M059J (cell line): ENCODE data around the gene KRT80. TPM values are rescaled to one million over a fixed set of nuclear protein-coding genes. Genes with fewer than 3 reads are reported as not detected.

Source experiments
- DNase-seq: peaks from one replicate; pipeline ENCODE4 v3.0.0-alpha.2; 2012; ENCODE audit warnings: low read depth
- total RNA-seq: library from RNA; depleted of rRNA; stranded (reverse); fragments of >200 nt; shearing (Covaris generic); gene quantifications from 2 replicates; pipeline ENCODE4 v1.2.3, GENCODE V29; 2014; rRNA removed

Gene KRT80
- total RNA-seq, 1 experiment from 2014 or later: 52.7 TPM

- no peak for DNase-seq
Measured at GRCh38 chr12:52139147-52139546, 52.7 kb downstream of the KRT80 start.

GRCh38 chr12:52137746-52138145 lies 54.1 kb downstream of the KRT80 start:
- no peak for DNase-seq

- no peak for DNase-seq
Measured at GRCh38 chr12:52132754-52133161, 59.1 kb downstream of the KRT80 start.

GRCh38 chr12:52130711-52131110 lies 61.1 kb downstream of the KRT80 start:
- DNase-seq: no peak

GRCh38 chr12:52127683-52128450 lies 63.9 kb downstream of the KRT80 start:
- DNase-seq: no peak

GRCh38 chr12:52126605-52127578 lies 64.9 kb downstream of the KRT80 start:
- DNase-seq: no peak

- no peak for DNase-seq
Measured at GRCh38 chr12:52126050-52126604, 65.7 kb downstream of the KRT80 start.

GRCh38 chr12:52125476-52125900 lies 66.3 kb downstream of the KRT80 start:
- no peak for DNase-seq

- DNase-seq: no peak
Measured at GRCh38 chr12:52123487-52124186, 68.2 kb downstream of the KRT80 start.

GRCh38 chr12:52122904-52123303 lies 68.9 kb downstream of the KRT80 start:
- no peak for DNase-seq

GRCh38 chr12:52122540-52122871 lies 69.3 kb downstream of the KRT80 start:
- no peak for DNase-seq

GRCh38 chr12:52121824-52122539 lies 69.8 kb downstream of the KRT80 start:
- DNase-seq: peak; percentile 57

GRCh38 chr12:52120951-52121823 lies 70.6 kb downstream of the KRT80 start:
- peak; percentile 83 for DNase-seq

GRCh38 chr12:52119398-52120254 lies 72.2 kb downstream of the KRT80 start:
- DNase-seq: no peak

Other genes with a start within 250 kb of the KRT80 start
- 2.7 and 3.1 TPM in 2 replicates for gene ACVR1B, start 240.3 kb downstream of the KRT80 start, total RNA-seq
- gene TAMALIN, start 185.1 kb downstream of the KRT80 start, total RNA-seq: 0.10 and 0.25 TPM in 2 replicates
- gene NR4A1, start 140.6 kb downstream of the KRT80 start, total RNA-seq: 0.84 and 2.5 TPM in 2 replicates
- 52.6 and 62.0 TPM in 2 replicates for gene ATG101, start 122.0 kb downstream of the KRT80 start, total RNA-seq
- not detected in 2 replicates for gene SMIM41, start 112.3 kb downstream of the KRT80 start, total RNA-seq
- 3.0 and 8.4 TPM in 2 replicates for gene KRT7, start 41.2 kb upstream of the KRT80 start, total RNA-seq
- gene KRT86, start 82.6 kb upstream of the KRT80 start, total RNA-seq: 5.8 and 8.1 TPM in 2 replicates
- gene KRT81, start 99.5 kb upstream of the KRT80 start, total RNA-seq: 320 and 412 TPM in 2 replicates
- 0.22 TPM in 1 of 2 replicates, not detected in the other for gene KRT83, start 129.4 kb upstream of the KRT80 start, total RNA-seq
- not detected in 2 replicates for gene KRT85, start 175.5 kb upstream of the KRT80 start, total RNA-seq
- not detected in 2 replicates for gene KRT84, start 193.6 kb upstream of the KRT80 start, total RNA-seq
- gene KRT82, start 214.3 kb upstream of the KRT80 start, total RNA-seq: not detected in 2 replicates
- gene KRT75, start 242.4 kb upstream of the KRT80 start, total RNA-seq: 0.02 TPM in 1 of 2 replicates, not detected in the other